ENCODE results near the gene TBC1D22A.

The TBC1D22A gene

DNA sequence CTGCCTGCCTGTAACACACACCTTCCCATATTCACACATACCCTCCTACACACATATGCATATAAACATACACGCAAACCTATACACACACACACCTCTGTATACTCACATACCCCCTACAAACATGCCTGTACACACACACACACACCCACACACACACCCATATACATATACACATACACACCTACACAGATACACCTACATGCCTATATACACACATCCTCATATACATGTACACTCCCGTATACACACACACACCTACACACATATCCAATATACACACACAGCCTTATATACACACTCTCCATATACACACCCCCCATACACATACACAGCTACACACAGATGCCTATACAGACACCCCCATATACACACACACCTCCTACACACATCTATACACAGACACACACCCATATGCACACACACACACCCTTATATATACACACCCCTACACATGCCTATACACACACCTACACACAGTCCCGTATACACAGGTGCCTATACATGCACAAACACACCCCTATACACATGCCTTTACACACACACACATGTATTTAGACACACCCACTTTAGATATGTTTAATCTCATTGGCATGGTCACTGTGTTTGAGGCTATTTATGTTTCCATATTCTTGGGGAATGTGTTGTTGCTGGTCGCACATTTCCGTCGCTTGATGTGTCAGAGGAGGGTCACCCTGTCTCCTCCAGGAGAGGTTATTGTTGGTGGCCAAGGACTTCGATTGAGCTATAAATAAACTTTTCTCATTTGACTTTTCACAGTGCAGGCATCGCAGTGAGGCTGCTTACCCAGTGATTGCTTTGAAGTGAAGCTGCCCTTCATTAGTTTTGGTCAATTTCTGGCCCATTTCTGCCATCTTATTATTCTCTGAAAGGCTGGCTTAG is 243.3 kb downstream of the TBC1D22A start:
- DNase-seq, result no peak

DNA sequence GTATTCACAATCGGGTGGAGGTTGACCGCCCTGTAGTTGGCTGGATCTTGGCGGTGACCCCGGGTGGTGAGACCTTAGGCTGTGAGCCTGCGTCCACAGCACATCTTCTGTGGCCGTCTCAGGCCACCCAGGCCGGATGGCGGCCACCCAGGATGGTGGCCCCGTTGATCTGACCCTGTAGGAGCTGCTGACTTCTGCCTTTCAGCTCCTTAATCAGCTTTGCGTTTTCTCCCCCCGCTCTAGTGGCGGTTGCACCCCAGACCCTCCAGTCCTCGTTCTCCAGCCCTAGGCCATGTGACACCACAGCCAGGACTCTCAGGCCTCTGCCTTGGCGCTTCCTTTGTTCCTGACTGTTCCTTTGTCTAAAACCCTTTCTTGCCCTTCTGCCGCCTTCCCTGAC is 244.0 kb downstream of the TBC1D22A start:
- no peak for DNase-seq

DNA sequence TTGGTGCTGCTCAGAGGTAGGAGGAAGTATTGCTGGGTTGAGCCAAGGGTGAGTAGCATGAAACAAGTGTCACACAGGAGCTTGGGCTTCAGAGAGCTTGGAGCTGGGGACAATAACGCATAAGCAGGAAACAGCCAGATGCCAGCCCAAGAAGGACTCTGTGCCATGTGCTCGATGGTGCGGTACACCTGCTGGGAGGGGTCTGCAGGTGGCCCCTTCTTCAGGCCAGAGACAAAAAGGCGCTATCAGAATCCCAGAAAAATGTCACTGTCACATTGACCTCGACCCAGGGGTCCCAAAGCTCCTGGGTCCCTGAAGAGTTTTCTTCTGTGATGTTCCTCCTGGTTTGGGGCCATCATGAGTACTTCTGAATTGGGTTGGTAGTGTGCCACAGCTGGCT is 244.4 kb downstream of the TBC1D22A start:
- no peak for DNase-seq

DNA sequence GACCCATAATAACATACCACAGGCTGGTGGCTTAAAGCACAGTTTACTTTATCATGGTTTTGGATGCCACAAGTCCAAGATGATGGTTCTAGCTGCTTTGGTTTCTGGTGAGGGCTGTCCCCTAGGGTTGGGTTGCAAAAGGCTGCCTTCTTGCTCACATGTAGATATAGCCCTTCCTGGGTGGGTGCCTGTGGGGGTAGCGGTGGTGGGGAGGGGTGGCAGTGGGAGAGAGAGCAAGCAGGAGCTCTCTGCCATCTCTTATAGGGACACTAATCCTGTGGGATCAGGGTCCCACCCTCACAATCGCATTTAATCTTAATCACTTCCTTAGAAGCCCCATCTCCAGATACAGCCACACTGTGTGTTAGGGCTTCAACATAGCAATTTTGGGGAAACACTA is 245.0 kb downstream of the TBC1D22A start:
- no peak for DNase-seq

GRCh38 chr22:47008208-47008885 is 245.9 kb downstream of the TBC1D22A start:
- no peak for DNase-seq

- DNase-seq, result no peak
These were observed 247.1 kb downstream of the TBC1D22A start for GRCh38 chr22:47009304-47010101.

- DNase-seq, result no peak
These were observed 247.8 kb downstream of the TBC1D22A start for GRCh38 chr22:47010211-47010610.

DNA sequence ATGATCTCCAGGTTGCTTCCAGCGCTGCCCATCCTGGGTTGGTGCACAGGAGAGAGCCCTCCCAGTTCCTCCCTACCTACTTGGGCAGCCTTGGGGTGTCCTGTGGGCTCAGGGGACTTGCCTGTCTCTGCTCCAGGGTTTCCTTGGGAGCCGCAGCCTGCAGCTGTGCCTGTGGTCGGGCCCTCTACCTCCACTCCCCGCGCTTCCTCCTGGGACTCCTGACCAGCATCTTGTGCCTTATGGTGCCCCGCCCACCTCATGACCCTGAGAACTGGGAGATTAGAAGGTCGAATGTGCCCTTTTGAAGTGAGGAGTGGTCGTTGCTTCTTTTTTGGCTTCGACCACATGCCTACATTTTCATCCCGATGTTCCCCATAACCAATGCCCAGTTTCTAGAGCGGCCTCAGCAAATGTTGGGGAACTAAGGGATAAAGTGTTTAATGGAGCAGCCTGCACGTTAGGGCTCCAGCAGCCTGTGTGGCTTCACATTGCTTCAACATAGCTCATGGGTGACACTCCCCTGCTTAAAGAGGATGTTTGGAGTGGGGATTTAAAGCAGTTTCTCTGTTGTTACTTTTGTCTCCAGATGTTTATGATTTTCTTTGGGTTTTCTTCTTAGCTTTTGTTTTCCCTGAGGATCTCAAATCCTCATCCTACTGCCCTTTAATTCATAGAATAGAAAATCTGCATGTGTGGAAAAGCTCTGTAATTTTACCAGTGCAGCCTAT is 248.8 kb downstream of the TBC1D22A start:
- DNase-seq, result no peak

- DNase-seq, result no peak
These were observed 249.4 kb downstream of the TBC1D22A start for GRCh38 chr22:47011859-47012258.

DNA sequence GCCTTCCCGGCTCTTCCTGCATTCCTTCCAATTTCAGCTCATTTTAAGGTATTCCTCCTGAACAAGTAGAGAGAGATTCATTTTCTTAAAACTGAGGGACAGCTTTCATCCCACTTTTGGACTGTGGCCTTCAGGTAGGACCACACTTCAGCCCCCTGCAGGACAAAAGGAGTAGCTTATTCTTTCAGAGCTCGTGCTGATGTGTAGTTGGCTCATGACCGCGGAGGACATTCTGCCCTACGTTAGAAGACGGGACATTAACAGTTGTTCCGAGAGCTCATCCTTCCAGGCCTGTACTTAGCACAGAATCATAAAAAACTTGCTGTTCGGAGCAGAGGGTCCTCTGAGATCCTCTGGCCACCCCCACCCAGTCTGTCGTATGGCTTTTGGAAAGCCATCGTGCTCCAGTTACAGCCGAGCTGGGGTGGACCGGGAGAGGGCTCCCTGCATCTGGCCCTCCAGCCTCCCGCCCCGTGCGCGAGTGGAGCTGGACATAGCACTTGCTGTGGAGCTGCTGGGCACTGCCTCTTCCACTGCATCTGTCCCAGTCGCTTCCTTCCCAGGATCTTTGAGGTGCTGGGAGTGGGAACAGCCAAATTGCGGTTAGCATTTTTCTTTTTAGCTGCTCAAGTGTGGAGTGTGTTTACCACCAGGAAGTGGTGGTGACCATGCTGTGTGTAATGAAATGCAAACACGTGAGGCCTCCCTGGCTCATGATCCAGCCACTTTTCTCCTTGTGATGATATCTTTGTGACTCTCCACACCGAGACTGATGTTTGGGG is 250.3 kb downstream of the TBC1D22A start:
- no peak for DNase-seq

DNA sequence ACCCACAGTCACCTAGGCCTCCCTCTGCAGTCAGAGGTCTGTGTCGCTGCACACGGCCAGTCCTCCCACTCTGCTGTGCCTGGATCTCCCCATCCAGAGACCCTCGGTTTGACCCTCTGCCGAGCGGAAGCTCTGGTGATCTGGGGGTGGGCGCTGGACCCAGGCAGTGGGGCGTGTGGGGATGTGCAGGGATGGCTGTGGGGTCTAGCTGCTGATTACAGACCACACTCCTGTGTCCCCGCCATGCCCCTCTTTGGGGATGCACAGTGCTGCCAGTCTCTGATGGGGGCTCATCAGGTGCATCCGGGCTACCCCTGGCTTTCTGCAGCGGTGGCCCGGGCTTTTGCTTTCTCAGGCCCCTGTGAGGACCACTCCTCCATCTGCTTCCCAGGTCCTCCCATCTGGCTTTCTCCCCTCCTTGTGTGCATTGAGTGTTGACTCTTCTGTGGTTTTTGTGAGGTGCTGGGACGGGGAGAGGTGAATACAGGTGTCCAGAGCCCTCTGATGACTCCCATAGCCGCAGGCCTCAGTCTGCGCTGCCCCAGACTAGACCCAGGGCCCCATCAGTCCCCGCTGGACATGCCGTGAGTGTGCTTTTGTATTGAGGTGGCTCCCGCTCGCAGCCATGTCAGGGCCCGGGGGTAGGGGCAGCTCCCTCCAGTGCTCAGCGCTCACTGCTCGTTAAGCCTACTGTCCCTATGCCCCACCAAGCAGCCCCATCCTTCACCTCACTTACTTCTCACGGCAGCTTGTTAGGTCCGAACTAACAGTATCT is 251.6 kb downstream of the TBC1D22A start:
- DNase-seq, result no peak

- no peak for DNase-seq
These were observed 252.3 kb downstream of the TBC1D22A start for GRCh38 chr22:47014636-47015345.

- no peak for DNase-seq
These were observed 253.2 kb downstream of the TBC1D22A start for GRCh38 chr22:47015589-47016178.

DNA sequence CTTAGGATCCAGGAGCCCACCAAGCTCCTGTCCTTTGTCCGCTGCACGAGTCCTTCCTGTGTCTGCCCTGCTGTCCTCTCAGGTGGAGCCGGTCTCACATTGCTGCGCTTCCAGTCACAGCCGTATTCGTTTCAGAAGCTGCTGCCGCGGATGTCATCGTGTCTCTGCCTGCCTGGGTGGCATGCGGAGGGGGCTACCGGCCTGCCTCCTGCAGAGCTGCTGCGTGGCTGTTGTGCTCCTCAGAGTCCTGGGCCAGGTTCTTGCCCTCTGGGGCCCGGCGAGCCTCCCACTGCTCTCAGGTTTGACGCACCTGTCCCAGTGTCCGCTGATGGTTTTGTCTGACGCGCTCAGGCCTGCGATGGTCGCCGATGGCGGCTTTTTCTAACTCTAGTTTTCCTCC is 254.2 kb downstream of the TBC1D22A start:
- no peak for DNase-seq

GRCh38 chr22:47017245-47017644 is 254.8 kb downstream of the TBC1D22A start:
- DNase-seq, result no peak

DNA sequence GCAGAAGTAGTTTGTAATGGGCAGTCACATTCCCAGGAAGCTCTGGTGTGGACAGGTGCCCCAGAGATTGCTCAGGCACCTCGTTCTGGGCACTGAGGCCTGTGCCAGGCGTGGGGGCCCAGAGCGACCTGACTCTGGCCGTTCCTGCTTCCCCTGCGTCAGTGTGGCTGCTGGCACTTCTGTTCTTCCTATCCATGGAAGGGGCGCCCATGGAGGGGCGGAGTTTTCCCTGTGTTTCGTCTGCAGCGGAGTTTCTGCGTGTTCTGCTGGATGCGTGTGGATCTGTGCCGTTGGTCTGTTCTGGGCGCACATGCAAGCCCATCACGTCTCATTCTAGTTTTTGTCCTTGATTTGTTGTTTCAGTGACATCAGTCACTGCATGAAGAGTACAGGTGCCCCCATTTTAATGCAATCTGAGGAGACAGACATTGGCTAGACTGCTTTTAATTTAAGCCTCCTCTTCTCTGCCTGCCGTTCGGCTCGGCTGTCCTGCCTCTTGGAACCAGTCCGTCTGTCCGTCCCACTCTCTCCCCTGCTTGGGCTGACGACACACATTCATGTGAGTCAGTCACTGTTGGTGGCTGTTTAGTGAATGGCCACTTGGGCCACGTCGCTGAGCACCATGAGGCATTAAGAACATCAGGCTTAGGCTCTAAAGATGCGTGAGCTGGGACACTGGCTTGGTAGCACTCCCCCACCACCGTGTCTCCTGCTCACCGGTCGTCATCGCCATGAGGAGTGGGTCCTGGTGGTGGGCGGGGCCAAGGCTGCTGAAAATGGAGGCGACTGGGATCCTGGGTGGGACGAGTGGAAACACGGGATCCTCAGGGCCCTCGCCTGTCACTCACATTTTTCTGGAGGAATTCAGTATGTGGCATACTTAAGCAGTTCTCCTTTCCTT is 255.8 kb downstream of the TBC1D22A start:
- no peak for DNase-seq

DNA sequence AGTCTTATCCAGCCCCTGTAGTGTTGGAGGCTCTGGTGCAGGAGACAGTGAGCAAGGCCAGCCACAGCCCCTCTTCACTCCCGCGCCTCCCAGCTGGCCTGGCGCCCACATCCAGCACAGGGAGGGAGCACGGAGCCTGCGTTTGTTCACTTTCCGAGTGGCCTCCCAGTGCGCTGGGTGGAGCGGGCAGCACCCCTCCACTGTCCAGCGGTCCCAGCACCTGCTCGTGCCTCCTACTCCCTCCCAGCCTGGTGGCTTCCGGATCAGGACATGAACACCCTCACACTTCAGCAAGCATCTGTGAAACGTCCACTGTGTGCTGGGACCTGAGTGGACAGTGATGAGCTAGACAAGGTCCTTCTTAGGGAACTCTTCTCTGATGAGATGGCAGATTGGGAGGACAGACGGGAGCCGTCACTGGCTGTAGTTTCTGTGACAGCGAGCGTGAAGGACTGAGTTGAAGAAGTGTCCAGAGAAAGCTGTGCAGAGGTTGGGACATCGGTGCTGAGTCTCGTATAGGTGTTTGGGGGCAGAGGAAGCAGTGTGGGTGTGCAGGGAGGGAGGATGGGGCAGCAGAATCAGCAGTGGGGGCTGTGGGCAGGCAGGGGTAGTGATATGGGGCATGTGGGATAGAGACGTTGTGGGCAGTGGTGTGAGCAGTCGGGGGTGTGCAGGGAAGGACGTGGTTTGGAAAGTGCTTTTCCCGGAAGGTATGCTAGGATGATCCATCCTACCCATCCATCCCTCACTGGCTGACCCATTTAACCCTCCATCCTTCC is 256.8 kb downstream of the TBC1D22A start:
- DNase-seq, result no peak

DNA sequence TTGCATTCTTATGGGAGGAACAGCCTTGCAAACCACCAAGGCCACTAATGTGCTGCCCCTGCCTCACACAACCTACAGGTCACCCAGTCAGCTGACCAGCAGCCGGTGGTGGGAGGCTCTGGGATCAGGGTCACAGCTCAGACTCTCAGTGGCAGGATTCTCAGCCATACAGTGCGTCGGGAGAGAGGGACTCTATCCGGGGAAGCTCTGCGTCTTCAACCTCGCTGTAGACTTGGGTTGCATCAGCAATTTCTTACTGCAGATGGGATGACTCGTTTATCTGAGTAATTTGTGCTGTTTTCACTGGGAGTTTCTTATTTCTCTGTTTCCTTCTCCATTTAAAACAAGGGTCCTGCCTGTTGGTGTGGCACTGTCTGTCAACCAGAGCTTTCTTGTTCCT is 257.7 kb downstream of the TBC1D22A start:
- no peak for DNase-seq
